SK-N-SH (cell line): ENCODE data around the gene TOR1AIP1. TPM values are rescaled to one million over a fixed set of nuclear protein-coding genes. Genes with fewer than 3 reads are reported as not detected.
A peak's percentile ranks its signal among the peaks of the same experiment; 100 is the strongest.

Experiments used
- CTCF ChIA-PET: fragments of 300-600, 350-600 bp; formaldehyde crosslinking; extraction: SDS; loops from one replicate; lab custom pipeline; 2021; lab: Yijun Ruan, JAX
- POLR2A ChIA-PET: fragments of 350-600 bp; sonication (Branson Sonifier 250); formaldehyde crosslinking; extraction: SDS; loops from one replicate; lab custom pipeline; 2020; ENCODE audit warnings: antibody characterized with exemption, inconsistent platforms; lab: Yijun Ruan, JAX
- DNase-seq: peaks from one replicate; pipeline ENCODE4 v3.0.0; 2012
- H2AFZ ChIP-seq: fragments of 200-600 bp; sonication (generic); 2 replicates; pipeline ENCODE4 v1.8.1; 2016; ENCODE audit warnings: antibody characterized with exemption, mild to moderate bottlenecking, low read depth
- H3F3A ChIP-seq: fragments of 200-600 bp; sonication (generic); replicated peaks from 2 replicates; pipeline ENCODE3; 2016; ENCODE audit warnings: antibody characterized with exemption, mild to moderate bottlenecking; ENCODE audit not compliant: insufficient read depth
- H3K27ac ChIP-seq, 2 experiments: fragments of 200-500 bp in 1 of 2; fragments of 200-600 bp in 1 of 2; sonication (Bioruptor generic) in 1 of 2; sonication (generic), shearing (Covaris generic) in 1 of 2; 2 replicates each; pipeline versions ENCODE4 v1.5.1 to v1.6.1; 2014 to 2016; ENCODE audit warnings: low read depth in 2 of 2, inconsistent platforms in 1 of 2, low read length in 1 of 2, mild to moderate bottlenecking in 1 of 2, mixed read lengths in 1 of 2
- H3K27me3 ChIP-seq: fragments of 200-600 bp; sonication (generic), shearing (Covaris generic); 2 replicates; pipeline ENCODE4 v1.6.1; 2016; ENCODE audit warnings: mixed run types; ENCODE audit not compliant: insufficient read depth
- H3K36me3 ChIP-seq, 2 experiments: fragments of 200-500 bp in 1 of 2; fragments of 200-600 bp in 1 of 2; sonication (Bioruptor generic) in 1 of 2; sonication (generic) in 1 of 2; replicated peaks in 1 of 2; 2 replicates each; pipeline versions ENCODE3 to v1.5.1; 2014 to 2016; ENCODE audit warnings: low read length in 1 of 2, mild to moderate bottlenecking in 1 of 2; ENCODE audit not compliant: insufficient read depth in 2 of 2, control insufficient read depth in 1 of 2
- H3K4me1 ChIP-seq, 2 experiments: fragments of 200-500 bp in 1 of 2; fragments of 200-600 bp in 1 of 2; sonication (Bioruptor generic) in 1 of 2; sonication (generic), shearing (Covaris generic) in 1 of 2; 2 replicates each; pipeline versions ENCODE4 v1.5.1 to v1.6.1; 2014 to 2016; ENCODE audit warnings: low read depth in 1 of 2, low read length in 1 of 2, mixed run types in 1 of 2; ENCODE audit not compliant: insufficient read depth in 2 of 2, control insufficient read depth in 1 of 2
- H3K4me2 ChIP-seq: fragments of 200-600 bp; sonication (generic), shearing (Covaris generic); 2 replicates; pipeline ENCODE4 v1.6.1; 2017; ENCODE audit warnings: mixed run types
- H3K4me3 ChIP-seq, 2 experiments: fragments of 200-500 bp in 1 of 2; fragments of 200-600 bp in 1 of 2; sonication (Bioruptor generic) in 1 of 2; sonication (generic), shearing (Covaris generic) in 1 of 2; 2 replicates each; pipeline versions ENCODE4 v1.5.1 to v1.8.1; 2014 to 2016; ENCODE audit warnings: low read depth in 2 of 2, inconsistent platforms in 1 of 2, low read length in 1 of 2, mild to moderate bottlenecking in 1 of 2, mixed read lengths in 1 of 2, moderate library complexity in 1 of 2
- H3K79me2 ChIP-seq: fragments of 200-600 bp; sonication (generic); 2 replicates; pipeline ENCODE4 v1.8.1; 2017; ENCODE audit warnings: mild to moderate bottlenecking; ENCODE audit not compliant: insufficient read depth
- H3K9ac ChIP-seq: fragments of 200-600 bp; sonication (generic); 2 replicates; pipeline ENCODE4 v1.6.1; 2017; ENCODE audit warnings: mixed run types
- H3K9me2 ChIP-seq: fragments of 200-600 bp; sonication (generic); 2 replicates; pipeline ENCODE4 v1.6.1; 2017; ENCODE audit warnings: mixed run types
- H3K9me3 ChIP-seq: fragments of 200-600 bp; sonication (generic); 2 replicates; pipeline ENCODE4 v1.6.1; 2017; ENCODE audit warnings: mixed run types, mild to moderate bottlenecking, moderate library complexity
- H4K20me1 ChIP-seq: fragments of 200-600 bp; sonication (generic); 2 replicates; pipeline ENCODE4 v1.6.1; 2017; ENCODE audit warnings: mild to moderate bottlenecking, mixed run types; ENCODE audit not compliant: insufficient read depth
- CHD2 ChIP-seq: fragments of 150-350 bp; IDR thresholded peaks from 2 replicates; pipeline ENCODE4 v1.6.1; 2018; ENCODE audit warnings: low read length; ENCODE audit not compliant: partially characterized antibody
- CTCF ChIP-seq: fragments of 200-600 bp; sonication (generic); IDR thresholded peaks from 2 replicates; pipeline ENCODE4 v1.6.1; 2017; ENCODE audit warnings: antibody characterized with exemption, mild to moderate bottlenecking, moderate library complexity
- FOXJ3 ChIP-seq: sonication (generic); formaldehyde crosslinking; IDR thresholded peaks from 2 replicates; pipeline ENCODE4 v1.5.1; 2020; ENCODE audit warnings: mild to moderate bottlenecking, missing genetic modification reagents
- GABPA ChIP-seq: IDR thresholded peaks from 2 replicates; pipeline ENCODE4 v1.4.0; 2012; ENCODE audit warnings: low read depth, mild to moderate bottlenecking
- GATA2 ChIP-seq: sonication (generic); formaldehyde crosslinking; IDR thresholded peaks from 2 replicates; pipeline ENCODE4 v1.5.0; 2020; ENCODE audit warnings: mild to moderate bottlenecking, missing genetic modification reagents
- JUND ChIP-seq: IDR thresholded peaks from 2 replicates; pipeline ENCODE4 v1.4.0; 2012
- MAX ChIP-seq: IDR thresholded peaks from 2 replicates; pipeline ENCODE4 v1.4.0; 2012; ENCODE audit warnings: low read depth
- PBX3 ChIP-seq: IDR thresholded peaks from 2 replicates; pipeline ENCODE4; 2012
- POLR2AphosphoS5 ChIP-seq: IDR thresholded peaks from 2 replicates; pipeline ENCODE4 v1.6.1; 2012; ENCODE audit warnings: low read depth, low read length
- RAD21 ChIP-seq: IDR thresholded peaks from 2 replicates; pipeline ENCODE4 v1.6.1; 2012; ENCODE audit warnings: mild to moderate bottlenecking, low read length
- REST ChIP-seq: IDR thresholded peaks from 2 replicates; pipeline ENCODE4 v1.6.1; 2012; ENCODE audit warnings: mild to moderate bottlenecking, low read depth, low read length, moderate library complexity
- RFX5 ChIP-seq: IDR thresholded peaks from 2 replicates; pipeline ENCODE4 v1.6.1; 2012; ENCODE audit warnings: mild to moderate bottlenecking, improper control_type of control experiment, low read length
- RXRA ChIP-seq: IDR thresholded peaks from 2 replicates; pipeline ENCODE4 v1.4.0; 2012; ENCODE audit warnings: low read depth, mild to moderate bottlenecking, borderline replicate concordance
- SIN3A ChIP-seq: IDR thresholded peaks from 2 replicates; pipeline ENCODE4 v1.6.1; 2012; ENCODE audit warnings: low read depth, mild to moderate bottlenecking, low read length, moderate library complexity, borderline replicate concordance
- TCF12 ChIP-seq: IDR thresholded peaks from 2 replicates; pipeline ENCODE4 v1.4.0; 2012
- WGBS: methylation state at CpG from one replicate; pipeline ENCODE4 v1.1.6; 2017; ENCODE audit warnings: low lambda C conversion rate; 5-methylcytosine and 5-hydroxymethylcytosine counted together
- polyA plus RNA-seq, 3 experiments: library from polyadenylated mRNA; depleted of rRNA; stranded (reverse); fragments of >200 nt; gene quantifications; 2 replicates each; pipeline ENCODE4 v1.2.3, GENCODE V29; 2012
- TF ChIP-seq, protein P1 (sequence below): IDR thresholded peaks from 2 replicates; pipeline ENCODE4 v1.4.0; 2012; ENCODE audit warnings: low read depth, borderline replicate concordance

TOR1AIP1 gene
- polyA plus RNA-seq, 1 of the 3 experiments (the other 2 are of a cell fraction) = 11.8 TPM

DNA sequence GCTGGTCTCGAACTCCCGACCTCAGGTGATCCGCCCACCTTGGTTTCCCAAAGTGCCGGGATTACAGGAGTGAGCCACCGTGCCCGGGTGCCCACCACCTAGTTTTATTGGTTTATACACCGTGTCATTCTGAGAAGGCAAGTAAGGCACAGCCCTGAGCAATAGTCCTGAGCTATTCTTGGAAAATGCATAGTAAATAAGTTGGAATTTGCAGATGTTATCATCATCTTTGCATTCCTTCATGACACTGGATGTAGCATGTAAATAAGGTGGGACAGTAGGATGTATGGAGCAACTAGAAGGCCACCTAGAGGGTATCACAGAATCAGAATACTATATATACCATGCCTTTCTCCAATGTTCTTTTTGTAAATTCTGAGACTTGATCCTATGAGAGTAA, 15.5 kb upstream of the TOR1AIP1 start:
- Histone ChIP-seq H2AFZ (no peak overlapping the region), H3K9me3 (no peaks in the 10 kb centered on the region), H3K79me2 (peaks cover 98% of the 10 kb centered on the region), H3F3A (no peaks in the 10 kb centered on the region), H4K20me1 (peaks cover 60% of the 10 kb centered on the region), H3K4me3 (no peak overlapping the region), H3K36me3 (peaks cover 79 to 80% of the 10 kb centered on the region in 2 experiments), H3K9me2 (no peaks in the 10 kb centered on the region), H3K4me2 (no peak overlapping the region), H3K9ac (no peak overlapping the region), H3K27ac (no peak overlapping the region), H3K4me1 (peaks cover 0 to 4% of the 10 kb centered on the region in 2 experiments; a peak in 2 of 4 replicates), H3K27me3 (no peaks in the 10 kb centered on the region)
- ChIA-PET CTCF (interaction anchor here (0.8 to 5.8 kb wide), 9 partner anchors 10 to 614 kb away, joined by 3 to 46 read pairs (median 10); partner anchors contain the start of gene TOR1AIP2), POLR2A (interaction anchor here (0.6 kb wide), 1 partner anchor 551 kb away, joined by 3 read pairs; no protein-coding TSS in a partner anchor)
- no peak for DNase-seq
- TF ChIP-seq GABPA (no peak), CHD2 (no peak), RAD21 (no peak), PBX3 (no peak), POLR2AphosphoS5 (no peak), FOXJ3 (CRISPR knock-in tag) (no peak), JUND (no peak), MAX (no peak), GATA2 (no peak)
- WGBS = 94% methylated on average over 7 of the region's 7 CpGs

DNA sequence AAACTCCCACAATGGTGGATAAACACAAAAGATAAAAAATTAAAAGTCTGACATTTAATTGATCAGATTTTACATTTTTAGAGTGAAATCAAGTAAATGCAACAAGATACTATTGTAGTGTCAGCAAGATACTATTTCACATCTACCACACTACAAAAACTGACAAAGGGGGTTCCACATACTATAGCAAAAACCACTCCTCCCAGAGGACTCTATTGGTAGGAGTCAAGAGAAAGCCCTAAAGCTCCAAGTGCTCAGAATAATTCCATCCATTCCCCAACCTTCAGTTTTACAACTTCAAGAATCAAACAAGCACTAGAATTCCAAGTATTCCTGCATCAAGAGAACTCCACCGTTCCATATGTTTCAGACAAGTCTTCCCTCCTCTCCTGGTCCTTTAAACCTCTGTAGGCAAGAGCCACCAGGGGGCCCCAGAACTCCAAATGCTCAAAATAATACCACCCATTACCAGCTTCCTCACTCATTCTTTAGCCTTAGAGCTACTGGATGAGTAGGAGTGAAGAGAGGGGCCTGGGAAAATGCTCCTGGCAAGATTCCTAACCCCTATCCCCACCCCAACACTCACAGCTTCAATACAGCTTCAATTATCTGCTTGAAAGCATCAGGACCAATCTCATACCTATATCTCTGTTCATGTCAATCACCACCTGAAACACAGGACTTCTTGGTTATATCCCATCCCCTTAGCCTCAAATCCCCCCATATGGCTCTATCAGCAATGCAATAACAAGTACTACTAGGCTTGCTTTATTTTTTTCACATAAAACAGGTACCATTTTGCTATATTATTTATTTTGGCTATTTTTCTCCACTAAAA, 14.4 kb upstream of the TOR1AIP1 start:
- H3F3A ChIP-seq = no peaks in the 10 kb centered on the region
- 44% methylated on average over 1 of the region's 1 CpG for WGBS
- CTCF ChIA-PET = interaction anchor here (0.6 to 5.8 kb wide), 25 partner anchors 9 to 312 kb away, joined by 3 to 46 read pairs (median 4); partner anchors contain the start of genes CEP350 and TOR1AIP2
- no peak overlapping the region for H3K4me3 ChIP-seq
- H3K9me2 ChIP-seq = no peaks in the 10 kb centered on the region
- H3K4me1 ChIP-seq = peaks cover 0 to 4% of the 10 kb centered on the region in 2 experiments; a peak in 3 of 4 replicates
- no peak overlapping the region for H3K4me2 ChIP-seq
- no peak overlapping the region for H3K9ac ChIP-seq
- H3K27ac ChIP-seq = no peak overlapping the region
- H3K27me3 ChIP-seq = no peaks in the 10 kb centered on the region
- H3K9me3 ChIP-seq = no peaks in the 10 kb centered on the region
- H4K20me1 ChIP-seq = peaks cover 70% of the 10 kb centered on the region
- H2AFZ ChIP-seq = no peak overlapping the region
- POLR2A ChIA-PET = no interaction called here
- H3K36me3 ChIP-seq = peaks cover 72 to 80% of the 10 kb centered on the region in 2 experiments
- peak; percentile 63 for DNase-seq
- peaks cover 98% of the 10 kb centered on the region for H3K79me2 ChIP-seq
- TF ChIP-seq CTCF (peak; percentile 82), RFX5 (no peak), REST (no peak), RAD21 (peak; percentile 65), RXRA (no peak), FOXJ3 (CRISPR knock-in tag) (no peak), SIN3A (no peak), PBX3 (no peak), TCF12 (no peak)
- TF ChIP-seq, protein P1, sequence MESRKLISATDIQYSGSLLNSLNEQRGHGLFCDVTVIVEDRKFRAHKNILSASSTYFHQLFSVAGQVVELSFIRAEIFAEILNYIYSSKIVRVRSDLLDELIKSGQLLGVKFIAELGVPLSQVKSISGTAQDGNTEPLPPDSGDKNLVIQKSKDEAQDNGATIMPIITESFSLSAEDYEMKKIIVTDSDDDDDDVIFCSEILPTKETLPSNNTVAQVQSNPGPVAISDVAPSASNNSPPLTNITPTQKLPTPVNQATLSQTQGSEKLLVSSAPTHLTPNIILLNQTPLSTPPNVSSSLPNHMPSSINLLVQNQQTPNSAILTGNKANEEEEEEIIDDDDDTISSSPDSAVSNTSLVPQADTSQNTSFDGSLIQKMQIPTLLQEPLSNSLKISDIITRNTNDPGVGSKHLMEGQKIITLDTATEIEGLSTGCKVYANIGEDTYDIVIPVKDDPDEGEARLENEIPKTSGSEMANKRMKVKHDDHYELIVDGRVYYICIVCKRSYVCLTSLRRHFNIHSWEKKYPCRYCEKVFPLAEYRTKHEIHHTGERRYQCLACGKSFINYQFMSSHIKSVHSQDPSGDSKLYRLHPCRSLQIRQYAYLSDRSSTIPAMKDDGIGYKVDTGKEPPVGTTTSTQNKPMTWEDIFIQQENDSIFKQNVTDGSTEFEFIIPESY = no peak
